HG02852 (cell line): Measurements from ENCODE around the gene MAP9.
"Not testable (repeated sequence)": the region's sequence is repeated elsewhere in the genome, so short reads cannot be mapped to it uniquely, and the experiment has no call there.

Source experiments
- ATAC-seq: cut with Tn5 transposase; IDR thresholded peaks from one replicate; pipeline ENCODE4 v1.9.1; 2021; ENCODE audit warnings: mild to moderate bottlenecking, moderate library complexity; ENCODE audit not compliant: unreplicated experiment

MAP9 gene

GRCh38 chr4:155353923-155354540 lies 22.7 kb downstream of the MAP9 start:
- ATAC-seq: peak; percentile 97

- ATAC-seq: no peak
These were observed 34.6 kb downstream of the MAP9 start for GRCh38 chr4:155342142-155342541.

GRCh38 chr4:155339999-155340398 lies 36.8 kb downstream of the MAP9 start:
- no peak for ATAC-seq

GRCh38 chr4:155339588-155339987 lies 37.2 kb downstream of the MAP9 start:
- ATAC-seq: no peak

GRCh38 chr4:155338196-155338595 lies 38.6 kb downstream of the MAP9 start:
- ATAC-seq: no peak

- no peak for ATAC-seq
These were observed 40.5 kb downstream of the MAP9 start for GRCh38 chr4:155336242-155336641.

- no peak for ATAC-seq
These were observed 45.3 kb downstream of the MAP9 start for GRCh38 chr4:155331478-155331877.

GRCh38 chr4:155322782-155323181 lies 54.0 kb downstream of the MAP9 start:
- no peak for ATAC-seq

- no peak for ATAC-seq
These were observed 55.8 kb downstream of the MAP9 start for GRCh38 chr4:155321006-155321405.

GRCh38 chr4:155319516-155319915 lies 57.2 kb downstream of the MAP9 start:
- no peak for ATAC-seq

- ATAC-seq: not testable (repeated sequence)
These were observed 64.7 kb downstream of the MAP9 start for GRCh38 chr4:155312027-155312426.

- ATAC-seq: no peak
These were observed 69.0 kb downstream of the MAP9 start for GRCh38 chr4:155307731-155308277.

- no peak for ATAC-seq
These were observed 71.1 kb downstream of the MAP9 start for GRCh38 chr4:155305619-155306018.

GRCh38 chr4:155304375-155304774 lies 72.4 kb downstream of the MAP9 start:
- ATAC-seq: no peak

GRCh38 chr4:155299103-155299502 lies 77.7 kb downstream of the MAP9 start:
- ATAC-seq: no peak
